MG63 (cell line): ENCODE results near the gene FCN3. TPM values are rescaled to one million over a fixed set of nuclear protein-coding genes. Genes with fewer than 3 reads are reported as not detected.
"Not testable (repeated sequence)": the region's sequence is repeated elsewhere in the genome, so short reads cannot be mapped to it uniquely, and the experiment has no call there.

Source experiments
- DNase-seq: peaks from one replicate; pipeline ENCODE4 v3.0.0-alpha.2; 2020
- H3K27me3 ChIP-seq: fragments of 250-450 bp; sonication (Bioruptor Pico); 2 replicates; pipeline ENCODE4 v1.5.1; 2020; ENCODE audit warnings: mild to moderate bottlenecking, moderate library complexity
- H3K36me3 ChIP-seq: fragments of 250-450 bp; sonication (Bioruptor Pico); 2 replicates; pipeline ENCODE4 v1.5.1; 2020; ENCODE audit warnings: mild to moderate bottlenecking, moderate library complexity
- H3K4me3 ChIP-seq: fragments of 250-450 bp; sonication (Bioruptor Pico); 2 replicates; pipeline ENCODE4 v1.5.1; 2020; ENCODE audit warnings: mild to moderate bottlenecking, moderate library complexity
- H3K9me3 ChIP-seq: fragments of 250-450 bp; sonication (Bioruptor Pico); 2 replicates; pipeline ENCODE4 v1.5.1; 2020; ENCODE audit warnings: mild to moderate bottlenecking, moderate library complexity
- total RNA-seq: library from RNA; depleted of rRNA; stranded (reverse); fragments of >200 nt; shearing (Covaris generic); gene quantifications from 2 replicates; pipeline ENCODE4 v1.2.3, GENCODE V29; 2014; ENCODE audit warnings: low replicate concordance; rRNA removed

The FCN3 gene
- not detected in 2 replicates for total RNA-seq

- no peak for DNase-seq
- no peaks in the 10 kb centered on the region for H3K9me3 ChIP-seq
- H3K36me3 ChIP-seq = no peaks in the 10 kb centered on the region
- H3K27me3 ChIP-seq = no peaks in the 10 kb centered on the region
- no peak within 1 kb of the TSS for H3K4me3 ChIP-seq
These were observed at the start of gene FCN3 for GRCh38 chr1:27374362-27375086. FCN3 (minus strand) TSS chr1:27374824; CDS start chr1:27374818, 6 bp downstream.

GRCh38 chr1:27423709-27424108 lies 49.1 kb upstream of the FCN3 start:
- no peak for DNase-seq
- Histone ChIP-seq H3K27me3 (no peaks in the 10 kb centered on the region), H3K9me3 (no peaks in the 10 kb centered on the region), H3K36me3 (peaks cover 37% of the 10 kb centered on the region), H3K4me3 (no peak overlapping the region)

DNA sequence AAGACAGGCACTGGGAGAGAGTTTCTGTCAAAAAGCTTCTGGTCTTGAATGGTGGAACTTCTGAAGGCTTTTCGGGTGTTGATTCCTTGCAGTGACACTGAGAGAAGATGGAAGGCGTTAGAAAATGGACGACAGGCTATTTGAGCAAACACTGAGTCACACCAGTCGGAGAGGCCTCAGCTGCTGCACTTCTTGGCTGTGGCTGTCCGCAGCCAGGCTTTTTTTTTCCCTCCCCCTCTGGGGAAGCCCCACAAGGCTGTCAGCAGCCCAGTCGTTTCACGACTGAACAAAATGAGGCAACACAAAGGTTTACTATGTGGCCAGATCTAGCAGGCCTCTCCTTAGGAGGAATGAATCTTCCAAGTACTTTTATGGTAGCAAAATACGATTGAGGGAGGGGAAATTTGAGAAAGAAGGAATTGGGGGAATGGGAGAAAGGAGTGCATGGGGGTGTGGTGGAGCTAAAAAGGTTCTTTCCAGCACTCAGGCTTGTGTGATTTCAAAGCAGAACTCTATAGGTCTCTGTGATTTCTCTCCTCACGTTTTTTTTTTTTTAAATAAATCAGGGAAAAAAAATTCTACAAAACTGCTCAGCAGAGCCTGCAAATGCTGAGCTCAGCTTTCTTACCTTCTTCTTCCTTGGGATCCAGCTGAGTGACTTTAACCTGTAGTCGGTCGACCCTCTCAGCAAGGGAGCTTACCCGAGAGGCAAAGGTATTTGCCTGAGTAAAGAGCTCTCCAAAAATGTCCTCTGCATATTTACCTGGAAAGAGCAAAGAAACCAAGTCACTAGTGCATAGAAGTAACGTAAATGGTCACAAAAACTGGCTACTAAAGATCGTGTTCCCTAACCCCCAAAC lies 43.9 kb upstream of the FCN3 start:
- peaks cover 54% of the 10 kb centered on the region for H3K36me3 ChIP-seq
- H3K4me3 ChIP-seq = no peak overlapping the region
- no peaks in the 10 kb centered on the region for H3K9me3 ChIP-seq
- DNase-seq = peak; percentile 75
- H3K27me3 ChIP-seq = no peaks in the 10 kb centered on the region

GRCh38 chr1:27417713-27418112 lies 43.1 kb upstream of the FCN3 start:
- no peaks in the 10 kb centered on the region for H3K27me3 ChIP-seq
- peaks cover 63% of the 10 kb centered on the region for H3K36me3 ChIP-seq
- no peaks in the 10 kb centered on the region for H3K9me3 ChIP-seq
- no peak overlapping the region for H3K4me3 ChIP-seq
- no peak for DNase-seq

DNA sequence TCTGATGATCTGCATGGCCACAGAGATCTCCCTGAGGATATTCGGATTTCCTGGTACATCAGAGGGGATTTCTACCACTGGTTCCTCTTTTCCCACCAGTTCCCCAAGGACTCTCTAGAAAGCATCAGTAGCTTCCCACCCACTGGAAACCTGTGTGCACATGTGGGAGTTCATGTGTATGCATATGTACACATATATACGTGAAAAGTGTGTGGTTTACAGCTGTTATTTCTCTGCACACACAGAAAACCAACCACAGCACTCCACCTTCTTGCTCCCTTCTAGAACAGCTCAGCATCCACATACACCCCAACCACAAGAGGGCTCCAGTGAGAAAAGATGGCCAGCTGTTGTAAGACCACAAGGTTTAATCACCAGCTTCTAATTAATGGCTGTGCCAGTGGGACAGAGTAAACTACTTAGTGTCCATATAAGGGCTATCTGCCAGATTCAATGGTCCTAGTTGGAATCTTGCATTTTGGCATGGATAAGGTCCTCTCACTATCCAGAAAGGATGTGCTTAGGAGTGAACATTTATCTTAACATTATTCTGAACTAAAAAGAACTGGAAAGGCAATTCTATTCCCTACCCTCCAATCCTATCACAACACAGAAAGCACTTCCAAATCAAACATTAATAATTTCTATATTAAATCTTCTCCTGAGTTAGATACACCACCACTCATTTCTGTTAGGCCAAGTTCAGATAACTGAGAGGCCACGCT lies 41.9 kb upstream of the FCN3 start:
- no peaks in the 10 kb centered on the region for H3K9me3 ChIP-seq
- H3K27me3 ChIP-seq = no peaks in the 10 kb centered on the region
- H3K4me3 ChIP-seq = no peak overlapping the region
- DNase-seq = peak; percentile 29
- peaks cover 74% of the 10 kb centered on the region for H3K36me3 ChIP-seq

DNA sequence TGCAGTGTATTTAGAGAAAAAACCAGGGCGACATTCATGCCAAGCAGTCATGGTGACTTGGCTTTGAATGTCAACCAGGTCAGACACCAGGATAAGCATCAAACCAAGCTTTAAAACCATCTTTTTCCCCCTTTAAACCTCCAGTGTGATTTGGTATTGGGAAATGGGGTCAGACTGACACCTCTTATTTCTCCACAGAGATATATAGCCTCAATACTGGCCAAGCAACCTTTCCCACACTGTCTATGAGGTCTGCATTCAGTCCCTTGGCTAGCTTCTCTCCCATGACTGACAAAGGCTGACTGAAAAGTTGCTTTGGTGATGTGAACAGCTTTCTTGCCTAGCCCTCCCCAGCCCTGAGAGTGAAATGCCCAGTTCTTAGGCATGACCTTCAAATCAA lies 39.5 kb upstream of the FCN3 start:
- H3K36me3 ChIP-seq = peaks cover 83% of the 10 kb centered on the region
- H3K4me3 ChIP-seq = no peak overlapping the region
- H3K9me3 ChIP-seq = no peaks in the 10 kb centered on the region
- H3K27me3 ChIP-seq = no peaks in the 10 kb centered on the region
- no peak for DNase-seq

DNA sequence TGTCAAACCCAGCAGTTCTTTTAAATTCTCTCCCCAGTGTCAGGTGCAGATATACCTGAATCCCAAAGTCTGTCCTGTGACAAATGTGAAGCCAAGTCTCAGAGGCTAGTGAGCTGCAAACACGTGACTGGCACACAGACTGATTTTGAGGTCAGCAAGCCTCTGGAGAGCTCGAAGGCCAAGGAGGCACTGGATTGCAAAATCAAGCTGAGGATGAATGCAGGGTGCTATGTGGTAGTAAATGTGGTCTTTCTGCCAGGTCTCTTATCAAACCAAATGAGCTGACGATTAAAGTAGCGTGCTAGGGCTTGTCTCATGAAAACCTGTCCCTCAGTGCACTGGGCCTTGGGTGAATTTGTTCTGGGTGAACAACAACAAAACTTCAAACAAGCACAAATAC lies 38.4 kb upstream of the FCN3 start:
- H3K27me3 ChIP-seq = no peaks in the 10 kb centered on the region
- H3K9me3 ChIP-seq = no peaks in the 10 kb centered on the region
- no peak for DNase-seq
- peaks cover 88% of the 10 kb centered on the region for H3K36me3 ChIP-seq
- no peak overlapping the region for H3K4me3 ChIP-seq

DNA sequence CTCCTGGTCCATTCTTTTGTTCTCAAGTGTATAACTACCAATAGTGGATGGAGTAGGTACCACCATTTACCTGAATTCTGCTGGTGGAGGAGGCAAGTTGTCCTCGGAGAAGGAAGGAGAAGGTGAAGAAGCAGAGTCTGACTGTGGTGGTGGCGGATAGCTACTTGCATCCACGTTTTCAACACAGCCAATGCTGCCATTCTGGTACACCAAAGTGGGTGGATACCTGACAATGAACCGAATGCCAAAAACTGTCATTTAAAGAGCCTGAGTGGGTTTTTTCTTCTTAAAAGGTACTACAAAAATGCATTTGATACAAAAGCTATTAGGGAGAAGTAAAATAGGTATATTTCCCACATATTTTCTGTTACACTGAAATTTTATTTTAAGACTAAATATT lies 37.9 kb upstream of the FCN3 start:
- H3K4me3 ChIP-seq = no peak overlapping the region

DNA sequence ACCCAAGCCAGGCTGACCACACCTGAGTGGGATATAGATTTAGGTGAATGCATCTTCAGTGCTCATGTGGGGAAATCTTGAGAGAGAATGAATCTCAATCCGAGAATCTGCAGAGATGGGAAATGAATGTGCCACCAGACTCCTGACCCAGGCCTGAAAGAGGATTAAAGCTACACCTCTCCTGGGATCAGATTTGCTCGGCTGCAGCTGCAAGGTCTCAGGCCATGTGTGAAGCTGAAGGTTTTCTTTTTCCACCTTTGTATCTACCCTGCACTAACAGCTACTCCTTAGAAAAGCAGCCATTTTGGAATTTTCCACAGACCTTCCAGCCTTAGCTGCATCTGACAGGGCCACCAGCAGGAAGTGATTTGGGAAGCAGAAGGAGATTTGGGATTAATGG lies 36.1 kb upstream of the FCN3 start:
- no peak for DNase-seq
- Histone ChIP-seq H3K4me3 (no peak overlapping the region), H3K9me3 (no peaks in the 10 kb centered on the region), H3K27me3 (no peaks in the 10 kb centered on the region), H3K36me3 (peaks cover 76% of the 10 kb centered on the region)

More for the DNA sequence above, 37.9 kb upstream of the FCN3 start:
- DNase-seq = no peak
- H3K9me3 ChIP-seq = no peaks in the 10 kb centered on the region
- H3K36me3 ChIP-seq = peaks cover 88% of the 10 kb centered on the region
- H3K27me3 ChIP-seq = no peaks in the 10 kb centered on the region

GRCh38 chr1:27409669-27410068 lies 35.0 kb upstream of the FCN3 start:
- H3K9me3 ChIP-seq = no peaks in the 10 kb centered on the region
- no peak for DNase-seq
- no peak overlapping the region for H3K4me3 ChIP-seq
- H3K36me3 ChIP-seq = peaks cover 65% of the 10 kb centered on the region
- H3K27me3 ChIP-seq = no peaks in the 10 kb centered on the region

DNA sequence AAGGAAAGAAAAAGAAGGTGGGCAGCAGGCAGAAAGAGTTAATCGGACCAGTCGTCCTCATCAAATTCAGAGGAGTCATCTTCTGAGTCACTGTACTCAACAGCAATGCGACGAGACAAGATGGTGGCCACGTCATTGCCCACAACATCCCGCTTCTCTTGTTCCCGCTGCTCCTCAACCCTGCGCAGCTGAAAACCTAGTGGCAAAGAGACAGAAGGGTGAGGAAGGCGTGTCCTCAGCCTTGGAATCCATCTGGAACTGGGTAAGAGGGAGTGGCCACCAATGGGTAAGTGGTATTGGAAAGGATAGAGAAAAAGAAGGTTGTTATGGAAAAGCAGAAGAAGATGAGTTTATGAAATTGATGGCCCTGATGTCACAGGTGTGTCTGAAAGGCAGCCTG lies 33.5 kb upstream of the FCN3 start:
- Histone ChIP-seq H3K36me3 (peaks cover 55% of the 10 kb centered on the region), H3K9me3 (no peaks in the 10 kb centered on the region), H3K4me3 (no peak overlapping the region), H3K27me3 (no peaks in the 10 kb centered on the region)
- no peak for DNase-seq

DNA sequence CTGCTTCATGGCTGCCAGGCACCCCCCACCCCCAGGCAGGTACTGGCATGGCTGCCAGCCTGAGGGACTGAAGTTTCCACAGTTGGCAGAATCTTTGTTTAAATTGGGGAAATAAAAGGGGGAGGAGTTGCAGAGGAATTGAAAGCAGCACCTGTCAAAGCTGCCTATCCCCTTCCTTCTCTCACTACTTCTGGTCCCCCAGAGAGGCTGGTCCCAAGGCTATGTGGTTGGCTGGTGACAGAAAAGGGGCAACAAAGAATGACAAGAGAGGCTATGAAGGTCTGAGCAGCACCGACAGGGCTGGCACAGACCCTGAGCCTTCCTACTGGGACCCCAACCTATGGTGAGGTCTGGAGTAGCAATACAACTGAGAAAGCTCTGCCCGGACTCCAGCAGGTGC lies 32.2 kb upstream of the FCN3 start:
- DNase-seq, H3K9me3 ChIP-seq, H3K27me3 ChIP-seq, H3K4me3 ChIP-seq: not testable (repeated sequence)
- H3K36me3 ChIP-seq = peaks cover 41% of the 10 kb centered on the region

DNA sequence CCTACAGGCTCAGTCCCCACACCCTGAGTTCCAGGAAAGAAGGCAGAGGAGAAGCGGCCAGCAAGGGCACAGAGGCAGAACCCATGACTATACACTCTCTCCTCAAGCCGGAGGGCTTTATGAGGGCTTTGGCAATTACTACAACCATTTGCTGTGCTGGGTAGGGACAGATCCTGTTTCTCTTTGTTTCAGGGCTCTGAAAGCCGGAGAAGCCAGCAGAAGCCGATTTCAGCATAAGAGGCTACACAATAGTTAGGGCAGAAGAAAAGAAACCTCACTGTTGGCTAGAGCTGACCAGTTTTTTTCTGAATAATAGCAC lies 31.7 kb upstream of the FCN3 start:
- Histone ChIP-seq H3K27me3 (no peaks in the 10 kb centered on the region), H3K36me3 (peaks cover 38% of the 10 kb centered on the region), H3K4me3 (no peak overlapping the region), H3K9me3 (no peaks in the 10 kb centered on the region)
- DNase-seq = no peak

DNA sequence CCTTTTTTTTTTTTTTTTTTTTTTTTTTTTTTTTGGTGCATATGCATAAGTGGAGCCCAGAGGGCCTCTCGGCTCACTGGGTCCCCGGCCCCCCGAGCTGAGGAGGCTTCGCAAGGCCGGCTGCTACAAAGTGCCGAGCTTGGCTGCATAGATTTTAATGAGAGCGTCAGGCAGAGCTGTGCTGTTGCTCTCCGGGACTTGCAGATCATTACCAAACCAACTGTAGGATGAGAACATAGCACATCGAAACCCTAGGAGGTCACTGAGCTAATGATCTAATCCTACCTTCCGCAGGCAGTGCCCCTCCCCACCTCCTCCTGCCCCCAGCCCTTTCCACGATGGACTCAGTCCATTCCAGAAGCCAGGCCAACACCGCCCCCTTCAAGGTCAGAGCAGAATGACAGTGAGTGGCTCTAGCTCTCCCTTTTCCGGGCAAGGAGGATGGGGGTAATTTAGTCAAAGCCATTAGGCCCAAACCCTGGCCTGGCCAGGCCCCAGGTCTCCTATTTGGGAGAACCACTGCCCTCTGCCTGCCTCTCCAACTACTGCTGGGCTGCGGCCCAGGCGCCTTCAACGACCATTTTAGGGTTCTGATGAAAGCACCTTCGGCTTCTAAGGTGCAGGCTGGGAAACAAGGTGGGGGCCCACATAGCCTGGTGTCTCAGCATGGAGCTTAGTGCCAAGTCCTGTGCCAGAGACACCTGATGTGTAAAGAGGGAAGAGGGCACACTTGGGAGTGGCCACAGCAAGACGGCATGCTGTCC lies 31.2 kb upstream of the FCN3 start:
- H3K27me3 ChIP-seq, DNase-seq, H3K9me3 ChIP-seq, H3K4me3 ChIP-seq: not testable (repeated sequence)
- peaks cover 33% of the 10 kb centered on the region for H3K36me3 ChIP-seq

DNA sequence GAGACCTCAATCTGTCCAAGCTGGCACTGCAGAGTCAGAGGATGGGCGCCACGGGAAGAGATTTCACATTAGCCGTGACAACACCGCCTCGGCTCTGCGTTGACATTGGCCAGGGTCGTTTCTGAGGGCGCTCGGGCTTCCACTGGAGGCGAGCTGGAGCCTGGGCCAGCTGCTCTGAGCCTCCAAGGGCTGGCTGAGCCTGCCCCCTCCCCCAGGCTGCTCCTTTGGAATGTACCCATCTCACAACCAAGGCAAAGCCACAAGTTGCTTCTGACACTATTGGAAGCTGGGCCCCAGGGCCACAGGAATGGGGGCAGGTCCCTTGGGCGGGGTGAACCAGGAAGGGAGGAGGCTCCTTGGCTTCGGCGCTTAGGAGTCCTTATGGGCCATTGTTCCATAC lies 30.4 kb upstream of the FCN3 start:
- no peak for DNase-seq
- no peak overlapping the region for H3K4me3 ChIP-seq
- H3K9me3 ChIP-seq = no peaks in the 10 kb centered on the region
- peaks cover 26% of the 10 kb centered on the region for H3K36me3 ChIP-seq
- H3K27me3 ChIP-seq = no peaks in the 10 kb centered on the region

DNA sequence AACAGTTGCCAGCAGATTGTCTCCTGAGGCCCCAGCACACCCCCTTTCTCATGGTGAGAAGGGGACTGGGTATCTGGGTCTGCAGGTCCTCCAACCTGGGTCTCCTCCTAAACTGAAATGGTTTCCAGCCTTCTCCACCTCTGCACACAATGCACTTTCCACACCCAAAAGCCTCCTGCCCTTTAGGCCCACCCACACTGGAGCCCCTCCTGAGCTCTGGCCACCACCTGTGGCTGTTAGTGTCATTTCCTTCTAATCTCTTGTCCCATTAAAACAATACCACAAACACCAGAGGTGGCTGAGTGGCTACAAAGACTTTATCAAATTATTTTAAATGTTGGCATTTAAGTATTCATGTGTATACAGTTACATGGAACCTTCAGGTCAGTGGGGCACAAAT lies 29.3 kb upstream of the FCN3 start:
- peaks cover 24% of the 10 kb centered on the region for H3K36me3 ChIP-seq
- H3K9me3 ChIP-seq = no peaks in the 10 kb centered on the region
- DNase-seq = no peak
- no peaks in the 10 kb centered on the region for H3K27me3 ChIP-seq
- H3K4me3 ChIP-seq = no peak overlapping the region
